HG02571 (cell line): ENCODE measurements around the gene GDE1.

Experiments
- ATAC-seq: cut with Tn5 transposase; IDR thresholded peaks from one replicate; pipeline ENCODE4 v1.9.1; 2021; ENCODE audit warnings: mild to moderate bottlenecking, moderate library complexity; ENCODE audit not compliant: unreplicated experiment

Gene GDE1

DNA sequence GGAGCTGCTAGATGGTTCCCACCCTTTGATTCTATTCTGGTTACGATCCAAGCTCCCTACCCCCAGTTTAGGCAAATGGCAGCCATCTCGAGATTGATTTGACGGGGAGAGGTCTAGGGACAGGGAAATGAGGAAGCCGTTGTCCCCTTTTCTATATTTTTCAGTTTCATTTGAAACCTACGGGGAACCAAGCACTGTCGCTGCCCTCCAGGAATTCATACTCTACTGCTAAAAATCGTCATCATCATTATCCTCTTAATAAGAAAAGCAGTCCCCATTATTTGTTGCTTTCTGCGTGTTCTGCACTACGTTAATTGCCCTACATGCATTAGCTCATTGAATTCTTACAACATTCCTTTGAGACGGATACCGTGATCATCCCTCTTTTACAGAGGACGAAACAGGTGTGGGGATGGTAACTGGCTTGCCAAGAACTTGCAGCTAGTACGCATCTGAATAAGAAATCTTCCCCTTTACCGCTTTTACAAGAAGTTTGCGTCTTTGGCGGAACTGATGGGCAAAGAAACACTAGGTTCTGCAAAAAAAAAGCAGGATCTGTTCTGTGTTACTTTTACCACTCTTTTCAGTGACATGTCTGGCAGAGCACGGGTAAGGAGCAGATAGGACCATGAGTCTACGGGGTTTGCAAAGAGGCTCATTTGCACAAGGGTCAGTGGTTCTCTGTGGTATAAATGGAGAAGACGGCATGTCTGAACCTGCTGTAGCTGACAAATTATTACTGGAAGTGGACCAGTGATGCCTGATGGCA lies 2.9 kb upstream of the GDE1 start:
- no peak for ATAC-seq

DNA sequence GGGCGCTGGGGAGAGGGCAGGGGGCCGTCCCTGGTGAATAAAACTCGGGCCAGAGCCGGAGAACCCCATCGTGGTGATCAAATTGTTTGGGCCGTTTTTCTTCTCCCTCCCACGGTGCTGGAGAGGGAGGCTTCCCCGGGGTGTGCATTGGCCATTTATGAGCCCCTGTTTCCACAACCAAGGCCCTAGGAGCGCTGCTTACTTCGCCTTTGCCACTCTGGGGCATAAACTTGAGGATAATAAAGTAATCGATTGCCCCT lies 2.4 kb upstream of the GDE1 start:
- no peak for ATAC-seq

DNA sequence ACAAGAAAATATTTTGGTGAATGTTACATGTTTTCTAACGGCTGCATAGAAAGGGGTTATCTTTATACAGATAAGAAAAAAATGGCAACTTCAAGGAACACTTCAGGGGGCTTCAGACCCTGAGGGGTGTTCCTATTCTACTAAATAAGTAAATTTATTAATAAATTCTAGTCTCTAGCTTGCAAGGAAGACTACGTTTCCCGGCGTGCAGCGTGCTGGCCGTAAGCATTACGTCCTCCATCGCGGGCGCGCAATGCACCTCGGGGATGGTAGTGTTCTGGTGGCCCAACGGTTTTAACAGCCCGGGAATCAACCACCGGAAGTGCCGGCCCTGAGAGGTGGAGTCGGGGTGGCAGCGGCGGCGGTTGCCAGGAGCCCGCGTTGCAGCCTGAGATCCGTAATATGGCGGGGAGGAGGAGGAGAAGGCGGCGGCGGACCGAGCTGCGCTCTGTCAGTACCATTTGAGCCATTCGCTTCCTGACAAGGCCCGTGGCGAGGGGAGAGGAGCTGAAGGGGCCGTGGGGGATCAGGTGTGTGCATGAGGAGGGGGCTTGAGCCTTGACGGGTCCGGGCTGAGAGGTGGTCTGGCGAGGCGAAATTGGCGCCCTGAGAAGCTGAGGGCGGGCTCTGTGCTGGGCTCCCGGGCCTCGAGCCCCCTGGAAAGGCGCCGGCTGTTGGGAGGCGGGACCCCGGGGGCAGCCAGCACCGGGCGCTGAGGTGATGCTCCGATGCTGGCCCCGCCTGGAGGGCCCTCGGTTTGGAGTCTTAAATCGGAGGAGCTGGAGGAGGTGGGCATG lies 1.9 kb upstream of the GDE1 start, which contains the start of gene CCP110:
Gene CCP110, plus strand, starts transcription at position 384 of the 797 bp plus-strand sequence. CDS start 3,940 bp downstream, outside the sequence.
- ATAC-seq = peak; percentile 67

GRCh38 chr16:19523184-19523558 lies 1.3 kb upstream of the GDE1 start:
- ATAC-seq = no peak

DNA sequence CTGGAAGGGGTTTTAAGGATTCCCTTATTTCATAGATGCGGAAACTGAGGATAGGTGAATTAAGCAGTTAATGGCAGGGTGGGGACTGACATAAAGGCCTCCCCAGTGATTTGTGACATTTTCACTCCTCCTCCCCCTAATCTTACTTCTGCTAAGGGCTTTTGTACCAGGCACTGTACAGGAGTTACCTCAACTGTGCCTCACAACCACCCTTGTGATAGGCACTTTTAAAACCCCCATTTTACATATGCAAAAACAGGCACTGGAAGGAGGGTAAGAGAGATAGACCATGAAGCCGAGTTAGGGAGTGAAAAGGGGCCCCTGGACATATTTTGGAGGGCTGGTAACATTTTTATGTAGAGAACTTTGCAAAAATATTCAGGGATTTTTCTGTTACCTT lies 862 bp upstream of the GDE1 start:
- no peak for ATAC-seq

- no peak for ATAC-seq
These were observed 467 bp upstream of the GDE1 start for GRCh38 chr16:19522397-19522732.

DNA sequence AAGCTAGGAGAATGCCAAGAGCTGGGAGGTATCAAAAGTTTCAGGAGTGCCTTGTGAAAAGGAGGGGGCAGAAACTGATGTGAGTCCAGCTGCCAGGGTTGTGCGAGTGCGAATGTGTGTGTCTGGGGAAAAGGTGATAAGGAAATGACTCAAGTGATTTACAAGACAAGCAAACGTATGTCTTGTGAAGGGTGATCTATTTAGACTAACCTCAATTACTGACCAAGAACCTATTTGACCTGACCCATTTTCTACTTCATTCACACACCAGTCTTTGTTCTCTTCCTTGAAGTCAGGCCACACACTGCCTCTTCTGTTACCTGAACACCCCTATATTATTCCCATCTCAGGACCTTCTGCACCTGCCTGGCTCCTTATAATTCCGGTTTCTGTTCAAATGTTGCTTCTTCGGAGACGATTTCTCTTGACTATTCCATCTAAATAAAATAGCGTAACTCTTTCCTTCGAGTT lies 1.0 kb downstream of the GDE1 start:
- ATAC-seq = no peak

GRCh38 chr16:19518388-19518787 lies 3.5 kb downstream of the GDE1 start:
- no peak for ATAC-seq

GRCh38 chr16:19517424-19518089 lies 4.3 kb downstream of the GDE1 start:
- ATAC-seq = no peak

- no peak for ATAC-seq
These were observed 6.1 kb downstream of the GDE1 start for GRCh38 chr16:19515757-19516156.

- ATAC-seq = no peak
These were observed 8.4 kb downstream of the GDE1 start for GRCh38 chr16:19513377-19514053.

DNA sequence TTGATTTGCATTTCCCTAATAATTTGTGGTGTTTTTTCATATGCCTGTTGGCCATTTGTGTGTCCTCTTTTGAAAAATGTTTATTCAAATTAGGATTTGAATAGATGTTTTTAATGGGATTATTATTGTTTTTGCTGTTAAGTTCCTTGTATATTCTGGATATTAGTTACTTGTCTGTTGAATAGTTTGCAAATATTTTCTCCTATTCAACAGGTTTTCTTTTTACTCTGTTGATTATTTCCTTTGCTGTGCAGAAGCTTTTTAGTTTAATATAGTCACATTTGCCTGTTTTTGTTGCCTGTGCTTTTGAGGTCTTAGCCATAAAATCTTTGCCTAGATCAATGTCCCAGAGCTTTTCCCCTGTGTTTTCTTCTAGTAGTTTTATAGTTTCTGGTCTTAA lies 9.6 kb downstream of the GDE1 start:
- ATAC-seq = no peak

GRCh38 chr16:19507867-19508266 lies 14.0 kb downstream of the GDE1 start:
- ATAC-seq = no peak

GRCh38 chr16:19506965-19507364 lies 14.9 kb downstream of the GDE1 start:
- ATAC-seq = no peak

GRCh38 chr16:19505600-19506303 lies 16.1 kb downstream of the GDE1 start:
- no peak for ATAC-seq

GRCh38 chr16:19503461-19504075 lies 18.3 kb downstream of the GDE1 start:
- no peak for ATAC-seq

GRCh38 chr16:19502395-19503131 lies 19.3 kb downstream of the GDE1 start:
- no peak for ATAC-seq

- no peak for ATAC-seq
These were observed 22.4 kb downstream of the GDE1 start for GRCh38 chr16:19499481-19499880.

DNA sequence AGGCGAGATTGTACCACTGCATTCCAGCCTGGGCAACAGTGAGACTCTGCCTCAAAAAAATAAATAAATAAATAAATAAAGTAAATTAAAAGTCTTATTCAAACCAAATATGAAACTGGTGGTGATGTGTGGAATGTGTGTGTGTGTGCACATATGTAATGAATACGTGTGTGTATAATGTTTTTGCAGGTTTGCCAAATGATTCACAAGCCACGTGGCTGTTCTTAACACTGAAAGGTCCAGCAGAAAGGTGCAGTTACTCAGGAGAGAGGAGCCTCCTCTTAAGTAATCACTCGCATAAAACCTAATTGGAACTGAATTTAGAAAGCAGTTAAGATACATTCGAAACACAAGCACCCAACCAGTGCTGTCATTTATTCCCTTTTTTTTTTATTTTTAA lies 22.9 kb downstream of the GDE1 start:
- ATAC-seq = no peak

- ATAC-seq = no peak
These were observed 24.7 kb downstream of the GDE1 start for GRCh38 chr16:19497176-19497575.
